Keratinocyte (primary cell): ENCODE results near the gene OVCH2. TPM values are rescaled to one million over a fixed set of nuclear protein-coding genes. Genes with fewer than 3 reads are reported as not detected.

Experiments used
- DNase-seq: peaks from one replicate; pipeline ENCODE4 v3.0.0-alpha.2; 2011; ENCODE audit warnings: low read depth, missing footprints, low spot score
- FAIRE-seq: peaks from 2 replicates; lab custom pipeline; 2011; peaks lifted over from hg19 to GRCh38; lab: Jason Lieb, UNC
- H2AFZ ChIP-seq: 2 replicates; pipeline ENCODE4 v1.6.0; 2012; ENCODE audit warnings: low read length, control low read depth, inconsistent platforms; ENCODE audit not compliant: control insufficient read depth
- H3K27ac ChIP-seq: 2 replicates; pipeline ENCODE4 v1.5.1; 2011; ENCODE audit warnings: low read length; ENCODE audit not compliant: control insufficient read depth, insufficient read depth
- H3K27me3 ChIP-seq: 3 replicates; pipeline ENCODE4 v1.6.0; 2011; ENCODE audit warnings: low read length; ENCODE audit not compliant: control insufficient read depth, insufficient read depth; ENCODE audit errors: extremely low read depth
- H3K36me3 ChIP-seq, 2 experiments: 2 replicates in 1 of 2; 3 replicates in 1 of 2; pipeline ENCODE4 v1.5.1; 2011; ENCODE audit warnings: low read length in 2 of 2, mild to moderate bottlenecking in 1 of 2; ENCODE audit not compliant: control insufficient read depth in 2 of 2, insufficient read depth in 2 of 2; ENCODE audit errors: extremely low read depth in 1 of 2
- H3K4me1 ChIP-seq: 3 replicates; pipeline ENCODE4 v1.5.1; 2011; ENCODE audit warnings: low read length; ENCODE audit not compliant: control insufficient read depth, insufficient read depth; ENCODE audit errors: extremely low read depth
- H3K4me2 ChIP-seq: 3 replicates; pipeline ENCODE4 v1.6.0; 2011; ENCODE audit warnings: low read depth, low read length; ENCODE audit not compliant: control insufficient read depth, insufficient read depth; ENCODE audit errors: extremely low read depth
- H3K4me3 ChIP-seq, 3 experiments: fragments of 200-600 bp in 1 of 3; sonication (generic) in 1 of 3; 2 replicates in 2 of 3; 3 replicates in 1 of 3; pipeline ENCODE4 v1.5.1; 2011 to 2016; ENCODE audit warnings: low read length in 3 of 3, mild to moderate bottlenecking in 3 of 3, control low read depth in 2 of 3, inconsistent platforms in 1 of 3, low read depth in 1 of 3, mixed read lengths in 1 of 3, mixed run types in 1 of 3, moderate library complexity in 1 of 3; ENCODE audit not compliant: control insufficient read depth in 2 of 3, insufficient read depth in 2 of 3; ENCODE audit errors: extremely low read depth in 1 of 3
- H3K79me2 ChIP-seq: 2 replicates; pipeline ENCODE4 v1.6.0; 2012; ENCODE audit warnings: low read length; ENCODE audit not compliant: control insufficient read depth, insufficient read depth
- H3K9ac ChIP-seq: 3 replicates; pipeline ENCODE4 v1.6.0; 2011; ENCODE audit warnings: low read length; ENCODE audit not compliant: control insufficient read depth, insufficient read depth; ENCODE audit errors: extremely low read depth
- H3K9me1 ChIP-seq: 3 replicates; pipeline ENCODE4 v1.6.0; 2011; ENCODE audit warnings: low read length; ENCODE audit not compliant: control insufficient read depth, insufficient read depth; ENCODE audit errors: extremely low read depth
- H3K9me3 ChIP-seq: 2 replicates; pipeline ENCODE4 v1.5.1; 2012; ENCODE audit warnings: low read depth, low read length; ENCODE audit not compliant: control insufficient read depth
- H4K20me1 ChIP-seq: 3 replicates; pipeline ENCODE4 v1.6.0; 2011; ENCODE audit warnings: low read length; ENCODE audit not compliant: control insufficient read depth, insufficient read depth; ENCODE audit errors: extremely low read depth
- EZH2 ChIP-seq: IDR thresholded peaks from one replicate; pipeline ENCODE4 v1.6.1; 2012; ENCODE audit warnings: inconsistent platforms, mild to moderate bottlenecking, low read length, moderate library complexity
- dilution Hi-C: fragments of 300-500 bp; cut with MboI; formaldehyde crosslinking; loops from one replicate; pipeline ENCODE4 v1.7.0; 2020; ENCODE audit warnings: low sequenced_read_pairs; ENCODE audit not compliant: extremely low pct_ligation_motif_present
- polyA plus RNA-seq, 5 experiments: library from polyadenylated mRNA; depleted of rRNA in 3 of 5; stranded (reverse) in 3 of 5; stranded (forward) in 1 of 5; unstranded in 1 of 5; fragments of >200 nt; gene quantifications; 1 replicate in 1 of 5; 2 replicates in 3 of 5; 3 replicates in 1 of 5; pipeline versions ENCODE4 v1.2.1 to v1.2.3, GENCODE V29; 2011 to 2012; ENCODE audit warnings: missing spikeins in 2 of 5, low read depth in 1 of 5, low replicate concordance in 1 of 5
- TF ChIP-seq, protein P1 (sequence below), 3 experiments: IDR thresholded peaks in 1 of 3; conservative IDR thresholded peaks in 1 of 3; optimal IDR thresholded peaks in 1 of 3; 2 replicates in 2 of 3; 3 replicates in 1 of 3; pipeline versions ENCODE3 to v1.5.1; 2011; ENCODE audit warnings: low read length in 3 of 3, mild to moderate bottlenecking in 3 of 3, moderate library complexity in 2 of 3, control low read depth in 1 of 3, inconsistent platforms in 1 of 3; ENCODE audit not compliant: insufficient read depth in 2 of 3; ENCODE audit errors: extremely low read depth in 1 of 3

Gene OVCH2
- polyA plus RNA-seq, 1 donor (not counting 4 experiments of a cell fraction or from before 2014, with no cell fraction given): 2.8 TPM

DNA sequence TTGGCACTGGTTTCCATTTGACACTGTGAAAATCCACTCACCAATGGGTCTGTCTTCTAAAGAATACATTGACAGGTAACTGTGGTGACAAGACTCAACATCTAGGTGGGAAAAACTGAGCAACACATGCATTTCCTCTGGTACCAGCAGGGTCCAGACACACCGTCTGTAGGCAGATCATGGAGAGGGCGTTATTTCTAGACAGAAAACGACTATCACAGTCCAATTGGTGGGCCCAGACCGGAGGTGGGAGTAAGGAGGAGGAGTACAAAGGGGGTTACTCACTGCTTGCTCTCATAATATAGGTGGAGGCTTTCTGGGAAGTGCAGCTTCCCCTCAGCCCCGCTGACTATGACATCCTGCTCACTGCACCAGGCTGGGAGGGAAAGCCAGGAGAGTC lies 9.9 kb downstream of the OVCH2 start:
- no peak for TF ChIP-seq EZH2
- Histone ChIP-seq H2AFZ (no peak overlapping the region), H3K9me1 (no peaks in the 10 kb centered on the region), H3K4me1 (no peaks in the 10 kb centered on the region), H3K9ac (no peak overlapping the region), H3K36me3 (no peaks in the 10 kb centered on the region), H3K27me3 (no peaks in the 10 kb centered on the region), H3K9me3 (no peaks in the 10 kb centered on the region), H3K4me3 (no peak overlapping the region), H4K20me1 (no peaks in the 10 kb centered on the region), H3K27ac (no peak overlapping the region), H3K4me2 (no peak overlapping the region), H3K79me2 (no peaks in the 10 kb centered on the region)
- dilution Hi-C loops: no loop called here
- DNase-seq (no peak), FAIRE-seq (no peak)

DNA sequence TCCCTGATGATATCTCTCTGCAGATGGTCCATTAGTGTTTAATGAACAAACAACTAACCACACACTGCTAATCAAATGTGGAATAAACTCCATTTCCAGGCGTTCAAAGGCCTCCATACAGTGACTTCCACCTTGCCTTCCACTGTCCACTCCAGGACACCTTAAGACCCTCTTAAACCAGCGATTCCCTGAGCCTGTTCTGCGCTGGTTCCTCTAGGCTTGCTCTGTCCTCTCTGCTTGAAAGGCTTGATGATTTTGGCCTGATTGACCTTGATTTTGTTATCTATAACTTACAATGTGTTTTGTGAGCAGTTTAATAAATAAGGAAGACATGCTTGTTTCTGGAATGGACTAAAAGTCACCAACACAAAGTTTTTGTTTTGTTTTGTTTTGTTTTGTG lies 12.0 kb downstream of the OVCH2 start:
- no peak overlapping the region for H3K9ac ChIP-seq
- H3K27ac ChIP-seq: no peak overlapping the region
- H3K9me3 ChIP-seq: no peaks in the 10 kb centered on the region
- no peaks in the 10 kb centered on the region for H4K20me1 ChIP-seq
- no peak overlapping the region for H2AFZ ChIP-seq
- peak overlapping the region in 1 of 3 experiments; percentile 16 for H3K4me3 ChIP-seq
- no peaks in the 10 kb centered on the region for H3K79me2 ChIP-seq
- FAIRE-seq (no peak), DNase-seq (no peak)
- no peaks in the 10 kb centered on the region for H3K36me3 ChIP-seq
- H3K4me1 ChIP-seq: no peaks in the 10 kb centered on the region
- H3K9me1 ChIP-seq: no peaks in the 10 kb centered on the region
- H3K4me2 ChIP-seq: peak overlapping the region; percentile 0
- TF ChIP-seq, protein P1, sequence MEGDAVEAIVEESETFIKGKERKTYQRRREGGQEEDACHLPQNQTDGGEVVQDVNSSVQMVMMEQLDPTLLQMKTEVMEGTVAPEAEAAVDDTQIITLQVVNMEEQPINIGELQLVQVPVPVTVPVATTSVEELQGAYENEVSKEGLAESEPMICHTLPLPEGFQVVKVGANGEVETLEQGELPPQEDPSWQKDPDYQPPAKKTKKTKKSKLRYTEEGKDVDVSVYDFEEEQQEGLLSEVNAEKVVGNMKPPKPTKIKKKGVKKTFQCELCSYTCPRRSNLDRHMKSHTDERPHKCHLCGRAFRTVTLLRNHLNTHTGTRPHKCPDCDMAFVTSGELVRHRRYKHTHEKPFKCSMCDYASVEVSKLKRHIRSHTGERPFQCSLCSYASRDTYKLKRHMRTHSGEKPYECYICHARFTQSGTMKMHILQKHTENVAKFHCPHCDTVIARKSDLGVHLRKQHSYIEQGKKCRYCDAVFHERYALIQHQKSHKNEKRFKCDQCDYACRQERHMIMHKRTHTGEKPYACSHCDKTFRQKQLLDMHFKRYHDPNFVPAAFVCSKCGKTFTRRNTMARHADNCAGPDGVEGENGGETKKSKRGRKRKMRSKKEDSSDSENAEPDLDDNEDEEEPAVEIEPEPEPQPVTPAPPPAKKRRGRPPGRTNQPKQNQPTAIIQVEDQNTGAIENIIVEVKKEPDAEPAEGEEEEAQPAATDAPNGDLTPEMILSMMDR (optimal IDR thresholded peaks at IDR 0.05 in 1 of 3, IDR thresholded peaks at IDR 0.05 in 1 of 3, conservative IDR thresholded peaks at IDR 0.05 in 1 of 3; ENCODE audit: extremely low read depth in 1 of 3, insufficient read depth in 2 of 3, low read length in 3 of 3): no peak
- no peak for TF ChIP-seq EZH2
- dilution Hi-C loops: no loop called here
- no peaks in the 10 kb centered on the region for H3K27me3 ChIP-seq

DNA sequence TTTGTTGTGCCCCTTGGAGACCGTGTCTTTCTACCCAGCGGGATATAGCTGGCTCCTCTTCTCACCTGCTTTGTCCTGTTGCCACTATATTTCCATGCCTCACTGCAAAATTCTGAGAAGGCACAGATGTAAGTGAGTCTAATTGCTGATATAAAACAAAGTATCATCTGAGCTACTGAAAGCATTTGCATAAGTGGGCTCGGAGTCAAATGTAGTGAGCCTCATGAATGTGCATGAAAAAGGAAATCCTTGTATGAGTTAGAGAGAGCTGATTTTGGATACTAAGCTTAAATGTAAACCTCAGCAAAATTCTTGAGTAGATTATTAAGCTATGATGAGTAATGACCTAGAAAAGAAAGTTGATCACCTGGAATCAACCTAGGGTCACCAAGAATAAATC lies 13.9 kb downstream of the OVCH2 start:
- dilution Hi-C loops: no loop called here
- no peak overlapping the region for H3K4me3 ChIP-seq
- H4K20me1 ChIP-seq: no peaks in the 10 kb centered on the region
- DNase-seq: no peak
- no peak for TF ChIP-seq EZH2
- TF ChIP-seq, protein P1 (optimal IDR thresholded peaks at IDR 0.05 in 1 of 3, IDR thresholded peaks at IDR 0.05 in 1 of 3, conservative IDR thresholded peaks at IDR 0.05 in 1 of 3; ENCODE audit: extremely low read depth in 1 of 3, insufficient read depth in 2 of 3, low read length in 3 of 3): no peak
- no peaks in the 10 kb centered on the region for H3K27me3 ChIP-seq
- H3K9ac ChIP-seq: no peak overlapping the region
- no peaks in the 10 kb centered on the region for H3K9me1 ChIP-seq
- no peak overlapping the region for H2AFZ ChIP-seq
- H3K79me2 ChIP-seq: no peaks in the 10 kb centered on the region
- H3K4me2 ChIP-seq: no peak overlapping the region
- FAIRE-seq: no peak
- H3K36me3 ChIP-seq: no peaks in the 10 kb centered on the region
- no peaks in the 10 kb centered on the region for H3K4me1 ChIP-seq
- no peaks in the 10 kb centered on the region for H3K9me3 ChIP-seq
- no peak overlapping the region for H3K27ac ChIP-seq
